H54 (cell line): ENCODE measurements around the gene PAPPA.
A peak's percentile ranks its signal among the peaks of the same experiment; 100 is the strongest.

Experiments used
- DNase-seq: peaks from one replicate; pipeline ENCODE4 v3.0.0; 2011; ENCODE audit warnings: low spot score, mixed read lengths; ENCODE audit not compliant: insufficient read length
- FAIRE-seq: peaks from 3 replicates; lab custom pipeline; 2011; peaks lifted over from hg19 to GRCh38; lab: Jason Lieb, UNC
- POLR2A ChIP-seq: IDR thresholded peaks from 2 replicates; pipeline ENCODE4 v1.6.1; 2011; ENCODE audit warnings: low read depth, mild to moderate bottlenecking, low read length

Gene PAPPA

DNA sequence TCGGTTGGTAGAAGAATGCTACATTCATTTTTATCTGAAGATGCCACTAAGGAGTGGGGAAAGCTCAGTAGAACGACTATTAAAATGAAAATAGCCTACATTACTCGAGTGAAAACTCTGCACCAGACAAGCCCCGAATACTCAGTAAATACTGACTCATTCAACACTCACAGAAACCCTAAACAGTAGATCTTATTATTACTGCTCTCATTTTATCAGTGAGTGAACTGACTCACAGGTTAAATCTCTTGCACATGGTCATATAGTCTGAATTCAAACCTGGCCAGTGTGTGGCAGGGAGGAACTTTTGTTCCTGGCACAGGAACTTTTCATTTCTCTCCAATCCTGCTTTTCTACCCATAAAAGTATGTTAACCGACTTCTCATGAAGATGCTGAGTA is 9.6 kb upstream of the PAPPA start:
- FAIRE-seq (peak; percentile 99), DNase-seq (no peak)
- TF ChIP-seq POLR2A = no peak

GRCh38 chr9:116144555-116144954 is 9.0 kb upstream of the PAPPA start:
- TF ChIP-seq POLR2A = no peak
- FAIRE-seq (no peak), DNase-seq (no peak)

DNA sequence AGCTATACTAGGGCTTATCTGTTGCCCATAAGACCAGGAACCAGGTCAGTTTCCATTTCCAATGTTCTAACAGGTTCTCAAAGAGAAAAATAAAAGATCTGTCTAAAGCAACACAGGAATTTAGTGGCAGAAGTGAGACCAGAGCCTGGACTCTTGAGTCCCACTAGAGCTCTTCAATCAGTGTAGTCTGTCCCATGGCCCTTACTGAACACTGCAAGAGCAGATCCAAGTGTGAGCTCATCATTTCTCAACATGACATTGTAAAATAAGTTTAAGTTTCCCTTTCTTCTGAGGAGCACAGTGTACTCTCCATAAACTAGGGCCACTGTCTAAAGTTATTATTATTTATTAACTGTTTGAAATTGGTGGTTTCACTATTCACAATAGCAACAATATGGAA is 8.6 kb upstream of the PAPPA start:
- DNase-seq (no peak), FAIRE-seq (no peak)
- TF ChIP-seq POLR2A = no peak

GRCh38 chr9:116147821-116148220 is 5.8 kb upstream of the PAPPA start:
- TF ChIP-seq POLR2A = no peak
- no peak for FAIRE-seq
- DNase-seq = no peak

GRCh38 chr9:116149844-116150243 is 3.7 kb upstream of the PAPPA start:
- peak; percentile 98 for FAIRE-seq

GRCh38 chr9:116151199-116151598 is 2.4 kb upstream of the PAPPA start:
- no peak for TF ChIP-seq POLR2A
- DNase-seq (no peak), FAIRE-seq (no peak)

More at GRCh38 chr9:116149844-116150243, 3.7 kb upstream of the PAPPA start:
- TF ChIP-seq POLR2A = no peak
- DNase-seq = no peak

- peak; percentile 65 for DNase-seq
- no peak for TF ChIP-seq POLR2A
- FAIRE-seq = peak; percentile 98
Measured at GRCh38 chr9:116151966-116152381, 1.6 kb upstream of the PAPPA start.

DNA sequence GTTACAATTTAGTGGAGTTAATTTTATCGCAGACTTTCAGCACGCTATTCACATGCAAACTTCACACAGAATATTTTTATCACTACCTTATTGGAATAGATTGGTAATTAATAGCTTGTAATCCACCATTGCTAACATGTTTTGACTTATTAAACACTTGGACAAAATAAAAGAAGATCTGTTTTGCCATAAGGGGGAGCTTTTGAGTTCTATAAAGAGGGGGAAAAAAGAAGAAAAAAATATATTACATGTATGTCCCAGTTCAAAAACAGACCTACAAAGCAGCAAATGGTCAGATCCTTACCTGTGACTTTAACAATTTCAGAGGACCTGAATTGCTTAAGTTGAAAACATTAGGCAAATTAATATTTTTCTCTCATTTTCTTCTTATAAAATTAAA is 1.2 kb upstream of the PAPPA start:
- DNase-seq (no peak), FAIRE-seq (no peak)
- TF ChIP-seq POLR2A = no peak

- peak; percentile 80 for FAIRE-seq
- TF ChIP-seq POLR2A = no peak
Measured at GRCh38 chr9:116152941-116153764, 438 bp upstream of the PAPPA start.

GRCh38 chr9:116154334-116154975 is 864 bp downstream of the PAPPA start:
- no peak for TF ChIP-seq POLR2A
- FAIRE-seq = no peak
- no peak for DNase-seq

More at GRCh38 chr9:116152941-116153764, 438 bp upstream of the PAPPA start:
- DNase-seq = peak; percentile 72

- no peak for TF ChIP-seq POLR2A
Measured at GRCh38 chr9:116154976-116155697, 1.5 kb downstream of the PAPPA start.

GRCh38 chr9:116155698-116156039 is 2.1 kb downstream of the PAPPA start:
- no peak for TF ChIP-seq POLR2A
- FAIRE-seq = no peak
- no peak for DNase-seq

More at GRCh38 chr9:116154976-116155697, 1.5 kb downstream of the PAPPA start:
- no peak for FAIRE-seq
- DNase-seq = no peak

DNA sequence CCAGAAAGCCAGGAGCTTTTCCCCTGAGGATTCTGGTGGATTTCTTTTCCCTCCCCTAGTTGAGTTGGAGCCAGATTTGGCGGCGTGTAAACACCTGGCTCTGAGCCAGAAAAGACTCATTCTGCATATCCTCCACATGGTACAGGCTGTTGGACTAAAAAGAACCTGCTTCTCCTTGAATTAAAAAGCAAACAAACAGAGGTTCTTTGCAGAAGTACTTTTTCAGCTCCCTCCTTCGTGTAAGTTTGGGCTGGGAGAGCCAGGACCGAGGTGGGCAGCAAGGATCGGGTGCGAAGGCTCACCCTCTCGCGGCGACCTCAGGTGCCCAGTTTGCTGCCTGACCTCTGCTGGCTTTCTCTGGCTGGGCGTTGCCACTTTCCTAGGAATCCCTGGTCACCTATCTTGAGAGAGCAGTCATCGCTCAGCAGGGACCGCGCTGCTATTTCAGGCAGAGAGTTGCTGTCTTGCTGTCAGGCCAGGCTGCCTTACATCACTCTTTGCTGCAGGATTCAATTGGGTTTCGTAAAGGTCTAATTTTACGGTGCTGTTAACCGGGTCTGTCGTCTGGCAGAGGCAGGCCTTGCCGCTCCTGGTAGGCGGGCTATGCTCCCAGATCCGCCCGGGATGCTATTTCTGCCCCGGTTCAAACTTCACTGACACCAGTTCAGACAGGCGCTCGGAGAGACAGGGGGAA is 3.2 kb downstream of the PAPPA start:
- DNase-seq (no peak), FAIRE-seq (peak; percentile 23)
- no peak for TF ChIP-seq POLR2A
